CD4-positive, alpha-beta T cell (primary cell): ENCODE measurements around the gene FBXL12. TPM values are rescaled to one million over a fixed set of nuclear protein-coding genes. Genes with fewer than 3 reads are reported as not detected.

Experiments
- ATAC-seq: fragments of 200-7000 bp; cut with Tn5 transposase; one replicate; pipeline ENCODE4 v1.10.0; 2022; ENCODE audit warnings: mild to moderate bottlenecking; ENCODE audit not compliant: poor library complexity
- CTCF ChIA-PET: fragments of 350-600 bp; sonication (Branson Sonifier 250); formaldehyde crosslinking; loops from one replicate; lab custom pipeline; 2021; ENCODE audit warnings: antibody characterized with exemption, inconsistent platforms; lab: Charles Lee
- POLR2A ChIA-PET: fragments of 350-600 bp; sonication (Branson Sonifier 250); formaldehyde crosslinking; loops from one replicate; lab custom pipeline; 2021; ENCODE audit warnings: antibody characterized with exemption, inconsistent platforms; lab: Charles Lee
- DNase-seq, 14 experiments: peaks; one replicate each; pipeline ENCODE4 v3.0.0-alpha.2; 2013 to 2020; ENCODE audit warnings: mixed read lengths in 2 of 14
- H3K27ac ChIP-seq, 2 donors: one replicate each; pipeline versions ENCODE4 v1.5.1 to v1.7.0; 2013; ENCODE audit warnings: low read length in 2 of 2, low read depth in 1 of 2, mild to moderate bottlenecking in 1 of 2
- H3K27me3 ChIP-seq, 2 experiments: 1 replicate in 1 of 2; 2 replicates in 1 of 2; pipeline versions ENCODE4 v1.6.1 to v1.7.0; 2013; ENCODE audit warnings: low read length in 2 of 2, control low read depth in 1 of 2, mild to moderate bottlenecking in 1 of 2, moderate library complexity in 1 of 2; ENCODE audit not compliant: insufficient read depth in 2 of 2, control insufficient read depth in 1 of 2
- H3K36me3 ChIP-seq: one replicate; pipeline ENCODE4 v1.6.1; 2013; ENCODE audit warnings: low read length, control low read depth; ENCODE audit not compliant: insufficient read depth
- H3K4me1 ChIP-seq: one replicate; pipeline ENCODE4 v1.6.1; 2013; ENCODE audit warnings: low read length, control low read depth; ENCODE audit not compliant: insufficient read depth
- H3K4me3 ChIP-seq: one replicate; pipeline ENCODE4 v1.5.1; 2013; ENCODE audit warnings: mild to moderate bottlenecking, low read length, moderate library complexity
- H3K9me3 ChIP-seq, 2 experiments: 1 replicate in 1 of 2; 2 replicates in 1 of 2; pipeline versions ENCODE4 v1.6.1 to v1.7.0; 2013; ENCODE audit warnings: low read length in 2 of 2, mild to moderate bottlenecking in 2 of 2, control low read depth in 1 of 2, moderate library complexity in 1 of 2; ENCODE audit not compliant: control insufficient read depth in 1 of 2, insufficient read depth in 1 of 2
- H3K27ac Mint-ChIP-seq: one replicate; pipeline ENCODE4 v1.8.0; 2020; ENCODE audit warnings: mixed read lengths
- H3K27me3 Mint-ChIP-seq: one replicate; pipeline ENCODE4 v1.8.0; 2021; ENCODE audit warnings: mixed read lengths
- H3K36me3 Mint-ChIP-seq: one replicate; pipeline ENCODE4 v1.8.0; 2021; ENCODE audit warnings: low read depth, mixed read lengths
- H3K4me1 Mint-ChIP-seq: one replicate; pipeline ENCODE4 v1.8.0; 2021; ENCODE audit warnings: low read depth, mixed read lengths
- H3K4me3 Mint-ChIP-seq: one replicate; pipeline ENCODE4 v1.8.0; 2020; ENCODE audit warnings: mild to moderate bottlenecking, mixed read lengths
- H3K9me3 Mint-ChIP-seq: one replicate; pipeline ENCODE4 v1.8.0; 2020; ENCODE audit warnings: mixed read lengths
- CTCF ChIP-seq: fragments of 200-600 bp; IDR thresholded peaks from one replicate; pipeline ENCODE4 v1.8.0; 2022; ENCODE audit warnings: antibody characterized with exemption, mild to moderate bottlenecking
- intact Hi-C, 2 experiments: fragments of 100-400 bp; cut with DNase I in 1 of 2; cut with micrococcal nuclease in 1 of 2; formaldehyde crosslinking; loops; one replicate each; pipeline versions ENCODE4 v1.15.1 to v1.9.0; 2023 to 2025; cut with DNase I, micrococcal nuclease
- total RNA-seq, 174 experiments: library from RNA in 2 of 174; stranded (reverse) in 2 of 174; gene quantifications; one replicate each; pipeline ENCODE4 v1.2.3 and lab custom pipeline; 2021 to 2026

FBXL12 gene
- total RNA-seq, 2 experiments from 2014 or later = 33.4 to 38.4 TPM

- Mint-ChIP-seq H3K4me3 (peak overlapping the region; percentile 87), H3K4me1 (peaks cover 86% of the 10 kb centered on the region), H3K36me3 (peaks cover 33% of the 10 kb centered on the region), H3K9me3 (no peaks in the 10 kb centered on the region), H3K27ac (peak overlapping the region; percentile 83), H3K27me3 (no peaks in the 10 kb centered on the region)
- Histone ChIP-seq H3K36me3 (peaks cover 11% of the 10 kb centered on the region), H3K4me3 (peak overlapping the region; percentile 57), H3K9me3 (no peaks in the 10 kb centered on the region), H3K27me3 (no peaks in the 10 kb centered on the region), H3K4me1 (peaks cover 94% of the 10 kb centered on the region), H3K27ac (peak overlapping the region; percentile 25 to 84)
- ChIA-PET CTCF (interaction anchor here (0.9 kb wide), 1 partner anchor 411 kb away, joined by 3 read pairs; no protein-coding TSS in a partner anchor), POLR2A (interaction anchor here (0.7 to 3.3 kb wide), 9 partner anchors 9 to 1516 kb away, joined by 3 to 27 read pairs (median 6); partner anchors contain the start of genes PIN1, SWSAP1, UBL5 and ZNF846)
- intact Hi-C loops = loop anchor here in 1 of 2 experiments (10.0 kb wide), 1 partner anchor 366 kb away; no protein-coding TSS in a partner anchor
- no peak for TF ChIP-seq CTCF
- DNase-seq (no peak), ATAC-seq (no peak)
Observed at GRCh38 chr19:9858766-9859165, 39.9 kb upstream of the FBXL12 start.

- ChIA-PET POLR2A (interaction anchor here (0.6 to 3.3 kb wide), 12 partner anchors 9 to 1517 kb away, joined by 3 to 27 read pairs (median 6); partner anchors contain the start of genes PIN1, SWSAP1, UBL5 and ZNF846), CTCF (interaction anchor here (0.7 to 0.9 kb wide), 2 partner anchors 19 to 411 kb away, joined by 3 read pairs; no protein-coding TSS in a partner anchor)
- H3K36me3 ChIP-seq = peaks cover 15% of the 10 kb centered on the region
- H3K4me3 ChIP-seq = peak overlapping the region; percentile 57
- peak in 9 of 14 experiments; percentile 7 to 76 (median 24) for DNase-seq
- peaks cover 88% of the 10 kb centered on the region for H3K4me1 ChIP-seq
- Mint-ChIP-seq H3K36me3 (peaks cover 39% of the 10 kb centered on the region), H3K4me3 (peak overlapping the region; percentile 87), H3K4me1 (peaks cover 86% of the 10 kb centered on the region), H3K27ac (peak overlapping the region; percentile 83), H3K9me3 (no peaks in the 10 kb centered on the region), H3K27me3 (no peaks in the 10 kb centered on the region)
- intact Hi-C loops = loop anchor here in 1 of 2 experiments (10.0 kb wide), 1 partner anchor 367 kb away; no protein-coding TSS in a partner anchor
- ATAC-seq = peak; percentile 75
- H3K9me3 ChIP-seq = no peaks in the 10 kb centered on the region
- TF ChIP-seq CTCF = no peak
- peak overlapping the region; percentile 54 to 84 for H3K27ac ChIP-seq
- H3K27me3 ChIP-seq = no peaks in the 10 kb centered on the region
Observed at GRCh38 chr19:9857920-9858746, 39.3 kb upstream of the FBXL12 start.

GRCh38 chr19:9857076-9857721, 38.3 kb upstream of the FBXL12 start:
- Mint-ChIP-seq H3K27ac (peak overlapping the region; percentile 83), H3K4me3 (peak overlapping the region; percentile 87), H3K4me1 (peaks cover 86% of the 10 kb centered on the region), H3K36me3 (peaks cover 48% of the 10 kb centered on the region), H3K9me3 (no peaks in the 10 kb centered on the region), H3K27me3 (no peaks in the 10 kb centered on the region)
- no peaks in the 10 kb centered on the region for H3K27me3 ChIP-seq
- intact Hi-C loops = loop anchor here in 1 of 2 experiments (10.0 kb wide), 1 partner anchor 368 kb away; no protein-coding TSS in a partner anchor
- ATAC-seq (no peak), DNase-seq (peak in 1 of 14 experiments; percentile 31)
- H3K4me3 ChIP-seq = peak overlapping the region; percentile 57
- peak overlapping the region; percentile 54 to 84 for H3K27ac ChIP-seq
- CTCF ChIA-PET = no interaction called here
- TF ChIP-seq CTCF = no peak
- POLR2A ChIA-PET = interaction anchor here (0.8 to 3.3 kb wide), 6 partner anchors 10 to 89 kb away, joined by 3 to 27 read pairs (median 6); partner anchors contain the start of genes PIN1 and ZNF846
- no peaks in the 10 kb centered on the region for H3K9me3 ChIP-seq
- H3K4me1 ChIP-seq = peaks cover 79% of the 10 kb centered on the region
- peaks cover 19% of the 10 kb centered on the region for H3K36me3 ChIP-seq
